Gastroesophageal sphincter (tissue), 3 donors: ENCODE measurements around the gene EFHC1.

ENCODE experiments used
- EP300 ChIP-seq: sonication (generic); formaldehyde crosslinking; IDR thresholded peaks from one replicate; pipeline ENCODE4 v1.6.1; 2017; ENCODE audit warnings: antibody characterized with exemption, mild to moderate bottlenecking
- POLR2A ChIP-seq, 2 donors: fragments of 450-650 bp; IDR thresholded peaks; one replicate each; pipeline ENCODE4 v1.6.1; 2017; ENCODE audit warnings: antibody characterized with exemption in 2 of 2, mild to moderate bottlenecking in 2 of 2, moderate library complexity in 1 of 2
- POLR2AphosphoS5 ChIP-seq: sonication (generic); formaldehyde crosslinking; IDR thresholded peaks from one replicate; pipeline ENCODE4 v1.6.1; 2017; ENCODE audit warnings: antibody characterized with exemption
- TF ChIP-seq, protein P1 (sequence below), 4 experiments: fragments of 200-600 bp in 2 of 4; fragments of 450-650 bp in 2 of 4; sonication (generic) in 1 of 4; IDR thresholded peaks; one replicate each; pipeline ENCODE4 v1.5.1; 2017 to 2019; ENCODE audit warnings: antibody characterized with exemption in 4 of 4, mild to moderate bottlenecking in 2 of 4, moderate library complexity in 2 of 4

DNA sequence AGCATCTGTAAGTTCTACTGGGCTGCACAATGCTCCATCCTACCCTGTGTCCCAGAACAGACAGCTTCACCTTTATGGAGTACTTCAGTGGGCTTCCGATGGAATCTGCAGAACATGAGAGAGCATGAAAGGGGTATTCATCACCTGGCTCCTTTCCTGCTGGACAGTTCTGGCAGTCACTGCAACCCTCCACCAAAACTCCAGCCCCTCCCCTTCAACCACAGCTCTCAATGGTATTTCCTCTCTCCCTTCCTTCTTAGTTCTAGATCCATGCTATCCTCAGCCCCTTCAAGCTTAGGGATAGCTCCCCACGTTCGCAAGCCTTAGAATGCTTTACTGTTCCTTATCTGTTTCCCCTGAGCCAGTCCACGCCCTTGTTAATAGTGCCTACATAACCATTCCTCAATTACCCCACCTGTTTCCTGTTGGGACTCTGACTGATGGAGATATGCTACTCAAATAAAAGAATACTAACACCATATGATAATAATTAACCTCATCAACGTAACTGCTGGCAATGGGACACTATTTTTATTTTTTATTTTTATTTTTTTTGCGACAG lies 130.0 kb downstream of the EFHC1 start:
- TF ChIP-seq, protein P1, sequence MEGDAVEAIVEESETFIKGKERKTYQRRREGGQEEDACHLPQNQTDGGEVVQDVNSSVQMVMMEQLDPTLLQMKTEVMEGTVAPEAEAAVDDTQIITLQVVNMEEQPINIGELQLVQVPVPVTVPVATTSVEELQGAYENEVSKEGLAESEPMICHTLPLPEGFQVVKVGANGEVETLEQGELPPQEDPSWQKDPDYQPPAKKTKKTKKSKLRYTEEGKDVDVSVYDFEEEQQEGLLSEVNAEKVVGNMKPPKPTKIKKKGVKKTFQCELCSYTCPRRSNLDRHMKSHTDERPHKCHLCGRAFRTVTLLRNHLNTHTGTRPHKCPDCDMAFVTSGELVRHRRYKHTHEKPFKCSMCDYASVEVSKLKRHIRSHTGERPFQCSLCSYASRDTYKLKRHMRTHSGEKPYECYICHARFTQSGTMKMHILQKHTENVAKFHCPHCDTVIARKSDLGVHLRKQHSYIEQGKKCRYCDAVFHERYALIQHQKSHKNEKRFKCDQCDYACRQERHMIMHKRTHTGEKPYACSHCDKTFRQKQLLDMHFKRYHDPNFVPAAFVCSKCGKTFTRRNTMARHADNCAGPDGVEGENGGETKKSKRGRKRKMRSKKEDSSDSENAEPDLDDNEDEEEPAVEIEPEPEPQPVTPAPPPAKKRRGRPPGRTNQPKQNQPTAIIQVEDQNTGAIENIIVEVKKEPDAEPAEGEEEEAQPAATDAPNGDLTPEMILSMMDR (IDR thresholded peaks at IDR 0.05), result no peak
- TF ChIP-seq EP300 (no peak), POLR2A (IDR thresholded peaks at IDR 0.05) (no peak), POLR2AphosphoS5 (no peak)
